Cardiac fibroblast (primary cell): Measurements from ENCODE around the gene ZSCAN5C.

Experiments used
- DNase-seq, 2 donors: peaks; one replicate each; pipeline versions ENCODE4 v3.0.0 to v3.0.0-alpha.2; 2010; ENCODE audit warnings: low read depth in 2 of 2
- H3K4me3 ChIP-seq, 2 donors: replicated peaks in 1 of 2; 1 replicate in 1 of 2; 2 replicates in 1 of 2; pipeline ENCODE4 v1.5.1; 2011; ENCODE audit warnings: low read depth in 2 of 2, low read length in 2 of 2, mild to moderate bottlenecking in 2 of 2, moderate library complexity in 1 of 2
- TF ChIP-seq, protein P1 (sequence below): IDR thresholded peaks from one replicate; pipeline ENCODE4 v1.5.1; 2011; ENCODE audit warnings: low read depth, mild to moderate bottlenecking, low read length, inconsistent platforms

ZSCAN5C gene

DNA sequence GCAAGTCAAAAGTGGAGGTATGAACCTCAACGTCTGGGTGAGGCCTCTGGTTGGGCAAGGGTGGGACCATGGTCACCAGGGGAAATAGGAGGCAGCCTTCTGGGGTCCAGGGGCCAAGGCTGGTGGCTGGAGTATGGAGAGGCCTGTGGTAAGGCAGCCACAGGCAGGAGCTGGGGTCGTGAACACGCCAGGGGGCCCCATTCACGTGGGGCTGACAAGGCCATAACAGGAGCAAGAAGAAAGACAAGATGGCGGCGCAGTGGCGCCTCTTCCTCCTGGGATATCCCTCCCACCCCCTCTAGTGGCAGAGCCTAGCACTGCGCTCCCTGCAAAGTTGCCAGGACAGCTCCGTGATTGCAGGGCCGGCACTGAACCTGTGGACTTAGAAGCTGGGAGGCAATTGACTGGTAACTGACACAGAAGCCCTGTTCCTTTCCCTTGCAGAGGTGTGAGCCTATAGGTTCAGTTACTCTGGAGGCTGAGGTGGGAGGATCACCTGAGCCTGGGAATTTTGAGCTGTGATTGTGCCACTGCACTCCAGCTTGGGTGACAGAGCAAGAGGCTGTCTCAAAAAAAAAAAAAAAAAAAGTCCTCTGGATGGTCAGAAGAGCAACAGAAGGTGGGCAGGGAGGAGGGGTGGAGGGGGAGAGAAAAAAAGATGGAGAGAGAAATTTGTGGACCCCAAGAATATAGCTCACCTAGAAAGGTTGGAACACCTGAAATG lies 50.8 kb downstream of the ZSCAN5C start:
- DNase-seq = peak; percentile 85 to 88
- TF ChIP-seq, protein P1, sequence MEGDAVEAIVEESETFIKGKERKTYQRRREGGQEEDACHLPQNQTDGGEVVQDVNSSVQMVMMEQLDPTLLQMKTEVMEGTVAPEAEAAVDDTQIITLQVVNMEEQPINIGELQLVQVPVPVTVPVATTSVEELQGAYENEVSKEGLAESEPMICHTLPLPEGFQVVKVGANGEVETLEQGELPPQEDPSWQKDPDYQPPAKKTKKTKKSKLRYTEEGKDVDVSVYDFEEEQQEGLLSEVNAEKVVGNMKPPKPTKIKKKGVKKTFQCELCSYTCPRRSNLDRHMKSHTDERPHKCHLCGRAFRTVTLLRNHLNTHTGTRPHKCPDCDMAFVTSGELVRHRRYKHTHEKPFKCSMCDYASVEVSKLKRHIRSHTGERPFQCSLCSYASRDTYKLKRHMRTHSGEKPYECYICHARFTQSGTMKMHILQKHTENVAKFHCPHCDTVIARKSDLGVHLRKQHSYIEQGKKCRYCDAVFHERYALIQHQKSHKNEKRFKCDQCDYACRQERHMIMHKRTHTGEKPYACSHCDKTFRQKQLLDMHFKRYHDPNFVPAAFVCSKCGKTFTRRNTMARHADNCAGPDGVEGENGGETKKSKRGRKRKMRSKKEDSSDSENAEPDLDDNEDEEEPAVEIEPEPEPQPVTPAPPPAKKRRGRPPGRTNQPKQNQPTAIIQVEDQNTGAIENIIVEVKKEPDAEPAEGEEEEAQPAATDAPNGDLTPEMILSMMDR = peak; percentile 99
- no peak overlapping the region for H3K4me3 ChIP-seq

DNA sequence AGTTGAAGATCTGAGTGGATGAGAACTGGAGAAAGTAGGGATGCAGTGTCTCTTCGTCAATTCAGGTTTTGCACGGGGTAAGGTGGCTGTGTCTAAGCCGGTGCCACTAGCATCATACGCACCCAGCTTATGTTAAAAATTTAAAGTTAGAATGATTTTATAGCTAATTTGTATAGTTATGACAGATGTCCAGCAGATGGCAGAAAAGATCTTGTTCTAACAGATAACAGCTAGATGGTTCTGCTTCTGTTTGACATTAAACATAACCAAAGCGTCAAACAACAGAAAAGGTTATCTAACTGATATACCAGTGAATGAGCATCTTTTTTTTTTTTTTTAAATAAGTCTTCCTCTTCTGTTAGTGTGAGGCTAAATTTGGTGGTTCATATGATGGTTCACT lies 51.7 kb downstream of the ZSCAN5C start:
- H3K4me3 ChIP-seq = no peak overlapping the region
- DNase-seq = peak; percentile 76 to 78
- TF ChIP-seq, protein P1 = peak; percentile 27

DNA sequence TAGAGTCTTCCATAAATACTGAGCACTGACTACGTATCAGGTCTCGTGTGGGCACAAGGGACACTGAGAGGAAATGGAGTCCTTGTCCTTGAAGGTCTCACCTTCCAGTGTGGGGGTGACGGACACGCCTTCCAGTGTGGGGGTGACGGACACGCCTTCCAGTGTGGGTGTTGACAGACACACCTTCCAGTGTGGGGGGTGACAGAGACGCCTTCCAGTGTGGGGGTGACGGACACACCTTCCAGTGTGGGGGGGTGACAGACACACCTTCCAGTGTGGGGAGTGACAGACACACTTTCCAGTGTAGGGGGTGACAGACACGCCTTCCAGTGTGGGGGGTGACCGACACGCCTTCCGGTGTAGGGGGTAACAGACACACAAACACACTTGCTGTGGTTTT lies 56.2 kb downstream of the ZSCAN5C start:
- H3K4me3 ChIP-seq = no peak overlapping the region
- TF ChIP-seq, protein P1 = no peak

More for the DNA sequence above, 56.2 kb downstream of the ZSCAN5C start:
- DNase-seq = no peak
